HG02571 (cell line): Measurements from ENCODE around the gene MCUR1.
"Not testable (repeated sequence)": the region's sequence is repeated elsewhere in the genome, so short reads cannot be mapped to it uniquely, and the experiment has no call there.

Experiments
- ATAC-seq: cut with Tn5 transposase; IDR thresholded peaks from one replicate; pipeline ENCODE4 v1.9.1; 2021; ENCODE audit warnings: mild to moderate bottlenecking, moderate library complexity; ENCODE audit not compliant: unreplicated experiment

The MCUR1 gene

DNA sequence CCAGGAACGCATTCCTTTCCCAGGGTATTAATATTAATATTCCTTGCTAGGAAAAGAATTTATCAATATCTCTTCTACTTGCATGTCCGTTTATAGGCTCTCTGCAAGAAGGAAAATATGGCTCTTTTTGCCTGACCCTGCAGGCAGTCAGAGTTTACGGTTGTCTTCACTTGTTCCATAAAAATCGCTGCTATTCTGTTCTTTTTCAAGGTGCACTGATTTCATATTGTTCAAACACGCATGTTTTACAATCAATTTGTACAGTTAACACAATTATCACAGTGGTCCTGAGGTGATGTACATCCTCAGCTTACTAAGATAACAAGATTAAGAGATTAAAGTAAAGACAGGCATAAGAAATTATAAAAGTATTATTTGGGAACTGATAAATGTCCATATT is 15.1 kb upstream of the MCUR1 start:
- ATAC-seq = not testable (repeated sequence)

- not testable (repeated sequence) for ATAC-seq
Measured at GRCh38 chr6:13828656-13829301, 14.4 kb upstream of the MCUR1 start.

- no peak for ATAC-seq
Measured at GRCh38 chr6:13827032-13827431, 12.7 kb upstream of the MCUR1 start.

- ATAC-seq = no peak
Measured at GRCh38 chr6:13825871-13826270, 11.5 kb upstream of the MCUR1 start.

- no peak for ATAC-seq
Measured at GRCh38 chr6:13818341-13818740, 4.0 kb upstream of the MCUR1 start.

- ATAC-seq = no peak
Measured at GRCh38 chr6:13814938-13815575, 700 bp upstream of the MCUR1 start.

DNA sequence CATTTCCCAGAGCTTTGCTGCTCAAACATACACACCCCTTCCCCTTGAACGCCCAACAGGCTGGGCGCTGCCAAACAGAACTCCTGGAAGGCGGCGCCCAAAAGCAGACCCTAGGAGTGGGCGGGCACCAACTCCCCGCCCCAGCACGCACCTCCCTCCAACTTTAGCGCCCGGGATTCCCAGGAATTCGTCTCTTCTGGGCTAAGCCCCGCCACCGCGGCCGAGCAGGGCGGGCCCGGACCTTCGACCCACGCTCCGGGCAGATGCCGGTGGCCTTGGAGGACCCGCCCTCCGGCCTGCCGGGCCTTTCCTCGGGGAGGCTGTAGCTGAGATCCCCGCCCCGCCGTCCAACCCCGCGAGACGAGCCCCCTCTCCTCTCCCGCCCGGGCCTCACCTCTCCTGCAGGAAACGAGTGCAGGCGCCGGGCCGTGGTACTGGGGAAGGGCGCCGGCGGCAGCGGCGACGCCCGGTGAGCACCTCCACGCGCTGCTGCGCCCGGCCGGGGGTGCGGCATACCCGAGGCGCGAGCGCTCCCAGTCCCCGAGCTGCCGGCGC is 659 bp downstream of the MCUR1 start:
- ATAC-seq = peak; percentile 38

GRCh38 chr6:13813026-13813425 is 1.3 kb downstream of the MCUR1 start:
- no peak for ATAC-seq

GRCh38 chr6:13812359-13812642 is 2.1 kb downstream of the MCUR1 start:
- no peak for ATAC-seq

DNA sequence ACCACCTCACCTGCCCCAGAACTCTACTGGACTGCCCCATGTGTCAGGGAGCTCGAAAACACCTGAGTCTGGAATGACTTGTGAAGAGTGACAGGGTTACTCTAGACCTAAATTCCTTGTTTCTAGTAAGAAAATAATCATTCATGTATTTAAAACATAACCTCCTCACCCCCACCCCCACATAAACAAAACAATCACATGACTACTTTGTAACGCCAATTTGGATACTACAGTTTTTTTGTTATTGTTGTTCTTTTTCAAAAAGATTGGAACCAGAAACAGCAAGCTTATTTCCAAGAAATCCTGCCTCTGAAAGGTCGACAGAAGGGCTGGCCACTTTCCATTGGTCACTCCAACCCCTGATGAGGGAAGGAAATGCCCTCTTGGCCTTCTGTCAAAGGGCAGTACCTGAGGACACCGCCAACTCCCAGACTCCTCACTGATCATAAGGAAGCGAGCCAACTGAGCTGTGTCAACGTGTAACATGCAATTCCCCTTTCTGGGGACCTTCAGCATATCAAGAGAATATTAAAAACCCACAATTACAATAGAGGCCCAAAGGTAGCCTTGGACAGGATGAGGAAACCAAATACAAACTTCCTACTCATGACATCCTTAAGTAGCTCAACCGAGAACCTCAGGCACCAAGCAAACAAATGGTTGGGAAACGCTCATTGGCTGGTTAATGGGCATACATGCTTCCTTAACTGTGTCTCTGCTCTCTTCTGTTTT is 2.6 kb downstream of the MCUR1 start:
- ATAC-seq = no peak

DNA sequence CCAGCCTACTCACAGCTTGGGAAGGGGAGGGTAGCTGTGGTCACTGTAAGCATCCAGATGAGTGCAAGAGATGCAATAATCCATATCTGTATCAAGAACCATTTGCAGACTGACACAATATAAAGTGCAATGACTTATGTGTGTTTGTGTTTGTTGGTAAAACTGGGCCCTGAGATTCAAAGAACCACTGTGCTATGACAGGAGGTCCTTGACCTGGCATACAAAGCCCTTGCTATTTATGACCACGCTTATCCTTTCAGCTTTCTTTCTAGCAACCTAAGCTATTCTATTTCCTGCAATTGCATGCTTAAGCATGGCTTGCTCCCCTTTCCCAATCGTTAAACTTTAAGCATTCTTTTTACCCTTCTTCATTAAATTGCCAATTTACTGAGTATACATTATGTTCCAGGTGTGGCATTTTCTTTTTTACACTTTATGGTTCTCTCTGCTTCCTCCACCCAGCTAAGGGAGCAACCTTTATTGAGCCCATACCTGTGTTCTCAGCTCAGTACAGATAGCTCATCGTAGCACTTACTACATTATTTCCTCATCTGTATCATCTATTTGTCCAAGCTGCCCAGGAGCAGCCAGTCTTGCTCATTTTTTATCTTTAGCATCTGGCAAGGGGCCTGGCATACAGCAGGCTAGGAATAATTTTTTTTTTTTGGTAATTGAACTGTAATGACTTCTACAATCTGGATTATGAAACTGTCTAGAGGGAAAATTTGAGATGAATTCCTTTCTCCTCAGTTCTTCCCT is 3.5 kb downstream of the MCUR1 start:
- no peak for ATAC-seq

- no peak for ATAC-seq
Measured at GRCh38 chr6:13808801-13809200, 5.6 kb downstream of the MCUR1 start.

GRCh38 chr6:13807696-13808095 is 6.7 kb downstream of the MCUR1 start:
- ATAC-seq = no peak

DNA sequence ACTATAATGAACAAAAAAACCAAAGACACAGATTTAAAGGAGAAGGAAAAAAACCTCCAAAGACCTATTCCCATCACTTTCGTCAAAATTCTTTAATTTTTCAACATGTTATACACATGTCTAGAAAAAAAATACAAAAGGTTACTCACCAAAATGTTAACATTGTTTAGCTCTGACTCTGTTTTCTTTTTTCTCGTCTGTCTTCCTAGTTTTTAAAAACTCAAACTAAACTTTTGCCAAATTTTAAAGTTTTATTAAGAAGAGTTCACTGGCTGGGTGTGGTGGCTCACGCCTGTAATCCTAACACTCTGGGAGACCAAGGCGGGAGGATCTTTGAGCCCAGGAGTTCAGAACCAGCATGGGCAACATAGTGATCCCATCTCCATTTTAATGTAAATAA is 10.8 kb downstream of the MCUR1 start:
- no peak for ATAC-seq

GRCh38 chr6:13800615-13801014 is 13.7 kb downstream of the MCUR1 start:
- ATAC-seq = no peak

DNA sequence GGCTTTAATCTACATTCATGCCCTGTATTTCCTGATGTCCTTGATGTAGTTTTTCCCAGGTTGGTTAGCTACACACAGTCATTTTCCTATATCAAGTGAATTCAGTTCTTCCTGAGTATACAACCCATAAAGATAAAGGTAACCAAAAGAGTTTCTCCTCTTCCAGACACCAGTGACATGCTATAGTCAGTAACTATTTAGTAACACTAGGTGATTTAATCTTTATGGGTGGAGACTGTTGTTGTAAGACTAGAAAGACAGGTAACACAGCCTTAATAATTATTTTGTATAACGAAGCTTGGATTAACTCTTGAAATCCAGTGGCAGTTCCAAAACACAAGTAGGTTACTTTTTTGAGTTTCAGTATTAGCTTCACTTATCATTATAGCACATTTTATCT is 17.6 kb downstream of the MCUR1 start:
- ATAC-seq = no peak

GRCh38 chr6:13795041-13795750 is 19.2 kb downstream of the MCUR1 start:
- ATAC-seq = peak; percentile 85

GRCh38 chr6:13794184-13794583 is 20.2 kb downstream of the MCUR1 start:
- ATAC-seq = no peak

DNA sequence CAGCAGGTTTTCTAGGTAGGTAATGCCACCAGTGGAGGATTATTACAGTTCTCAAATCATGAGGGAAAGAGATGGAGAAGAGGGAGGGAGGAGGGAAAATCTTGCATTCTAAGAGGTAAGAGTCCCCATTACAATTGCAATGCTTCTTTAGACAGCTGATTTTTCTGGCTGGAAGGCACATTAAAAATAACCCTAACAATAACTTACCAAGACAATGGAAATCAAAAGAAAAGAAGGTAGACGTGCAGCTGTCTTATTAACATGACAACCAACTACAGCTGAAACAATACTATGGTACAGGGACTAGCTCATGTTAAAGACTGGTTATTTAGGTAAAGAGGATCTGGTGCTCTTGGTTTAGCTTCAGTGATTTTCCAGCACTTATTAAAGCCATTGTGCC is 24.6 kb downstream of the MCUR1 start:
- no peak for ATAC-seq

- ATAC-seq = no peak
Measured at GRCh38 chr6:13788820-13789219, 25.5 kb downstream of the MCUR1 start.

DNA sequence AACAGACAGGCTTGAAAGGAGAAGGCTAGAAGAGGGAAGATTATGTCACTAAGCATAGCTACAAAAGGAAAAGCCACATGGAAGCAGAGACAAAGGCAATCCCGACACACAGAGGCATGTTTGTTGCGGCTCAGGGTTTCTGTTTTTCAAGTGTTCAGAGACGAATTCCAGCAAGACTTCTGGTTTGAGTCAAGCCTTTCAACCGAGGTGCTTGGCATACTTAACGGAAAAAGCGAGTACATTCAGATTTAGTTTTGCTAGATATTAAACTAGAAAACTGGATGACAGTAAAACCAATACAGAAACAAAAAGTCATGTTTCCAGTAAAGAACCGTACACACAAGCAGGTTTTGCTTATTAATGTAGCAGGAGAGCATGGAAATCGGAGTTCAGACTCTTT is 27.2 kb downstream of the MCUR1 start:
- no peak for ATAC-seq
